ENCODE measurements around the gene SAMMSON. TPM values are rescaled to one million over a fixed set of nuclear protein-coding genes. Genes with fewer than 3 reads are reported as not detected.

The SAMMSON gene
- total RNA-seq, result under 1 TPM in 3 of 4 donors, not detected in 1; 0.34 to 0.94 (median 0.88) TPM

GRCh38 chr3:69999140-70000027 lies at the start of gene SAMMSON:
Gene SAMMSON, plus strand, starts transcription at chr3:69999733.
- TF ChIP-seq, protein P1, sequence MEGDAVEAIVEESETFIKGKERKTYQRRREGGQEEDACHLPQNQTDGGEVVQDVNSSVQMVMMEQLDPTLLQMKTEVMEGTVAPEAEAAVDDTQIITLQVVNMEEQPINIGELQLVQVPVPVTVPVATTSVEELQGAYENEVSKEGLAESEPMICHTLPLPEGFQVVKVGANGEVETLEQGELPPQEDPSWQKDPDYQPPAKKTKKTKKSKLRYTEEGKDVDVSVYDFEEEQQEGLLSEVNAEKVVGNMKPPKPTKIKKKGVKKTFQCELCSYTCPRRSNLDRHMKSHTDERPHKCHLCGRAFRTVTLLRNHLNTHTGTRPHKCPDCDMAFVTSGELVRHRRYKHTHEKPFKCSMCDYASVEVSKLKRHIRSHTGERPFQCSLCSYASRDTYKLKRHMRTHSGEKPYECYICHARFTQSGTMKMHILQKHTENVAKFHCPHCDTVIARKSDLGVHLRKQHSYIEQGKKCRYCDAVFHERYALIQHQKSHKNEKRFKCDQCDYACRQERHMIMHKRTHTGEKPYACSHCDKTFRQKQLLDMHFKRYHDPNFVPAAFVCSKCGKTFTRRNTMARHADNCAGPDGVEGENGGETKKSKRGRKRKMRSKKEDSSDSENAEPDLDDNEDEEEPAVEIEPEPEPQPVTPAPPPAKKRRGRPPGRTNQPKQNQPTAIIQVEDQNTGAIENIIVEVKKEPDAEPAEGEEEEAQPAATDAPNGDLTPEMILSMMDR (IDR thresholded peaks at IDR 0.05; ENCODE audit: low read depth), result no peak

DNA sequence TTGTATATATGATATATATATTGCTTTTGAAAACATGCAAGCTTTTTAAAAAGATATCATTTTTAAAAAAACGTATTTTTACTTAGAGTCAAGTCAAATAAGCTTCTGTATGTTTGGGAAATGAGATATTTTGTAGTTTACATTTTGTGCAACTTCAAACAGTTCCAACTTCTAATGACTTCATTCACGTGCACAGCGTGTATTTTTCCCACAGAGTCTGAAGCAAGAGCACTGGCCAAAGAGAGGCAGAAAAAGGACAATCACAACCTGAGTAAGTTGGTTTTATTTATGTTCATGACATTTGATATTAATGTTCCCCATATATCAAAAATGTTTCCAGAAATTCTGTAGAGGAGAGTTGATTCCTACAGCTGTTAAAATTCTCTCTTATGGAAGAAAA lies 47.9 kb upstream of the SAMMSON start:
- TF ChIP-seq, protein P1 (IDR thresholded peaks at IDR 0.05; ENCODE audit: low read depth), result no peak

DNA sequence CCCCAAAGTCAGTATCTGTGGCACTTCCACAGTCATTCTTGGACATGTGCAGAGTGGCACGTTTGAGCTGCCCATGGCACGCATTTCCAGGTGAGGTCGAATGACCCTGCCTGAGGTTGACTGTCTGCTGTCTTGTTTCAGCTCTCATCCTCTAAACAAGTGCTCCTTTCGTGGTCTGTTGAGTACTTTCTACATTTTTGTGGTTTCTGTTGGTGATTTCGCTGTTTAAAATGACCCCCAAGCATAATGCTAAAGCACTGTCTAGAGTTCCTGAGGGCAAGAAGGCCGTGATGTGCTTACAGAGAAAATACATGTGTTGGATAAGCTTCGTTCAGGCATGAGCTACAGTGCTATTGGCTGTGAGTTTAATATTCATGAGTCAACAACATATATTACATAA lies 40.0 kb upstream of the SAMMSON start:
- TF ChIP-seq, protein P1 (IDR thresholded peaks at IDR 0.05; ENCODE audit: low read depth), result no peak

- TF ChIP-seq, protein P1 (IDR thresholded peaks at IDR 0.05; ENCODE audit: low read depth), result no peak
These were observed 37.7 kb upstream of the SAMMSON start for GRCh38 chr3:69961706-69962439.

DNA sequence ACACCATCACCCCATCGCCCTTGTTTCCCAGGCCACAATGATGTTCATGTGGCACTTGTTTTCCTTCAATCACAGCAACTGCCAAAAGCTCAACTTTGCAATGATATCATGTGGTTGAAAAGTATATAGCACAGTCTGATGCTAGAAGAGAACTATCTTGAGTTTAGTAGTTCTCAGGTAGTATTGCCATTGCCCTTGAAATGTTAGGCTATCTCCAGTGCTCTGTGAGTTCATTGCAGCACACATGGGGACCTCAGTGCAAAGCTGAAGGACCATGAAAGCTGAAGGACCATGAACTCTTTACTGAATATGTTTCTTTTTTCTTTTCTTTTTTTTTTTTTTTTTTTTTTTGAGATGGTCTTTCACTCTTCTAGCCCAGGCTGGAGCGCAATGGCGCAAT lies 35.9 kb upstream of the SAMMSON start:
- TF ChIP-seq, protein P1 (IDR thresholded peaks at IDR 0.05; ENCODE audit: low read depth), result no peak

DNA sequence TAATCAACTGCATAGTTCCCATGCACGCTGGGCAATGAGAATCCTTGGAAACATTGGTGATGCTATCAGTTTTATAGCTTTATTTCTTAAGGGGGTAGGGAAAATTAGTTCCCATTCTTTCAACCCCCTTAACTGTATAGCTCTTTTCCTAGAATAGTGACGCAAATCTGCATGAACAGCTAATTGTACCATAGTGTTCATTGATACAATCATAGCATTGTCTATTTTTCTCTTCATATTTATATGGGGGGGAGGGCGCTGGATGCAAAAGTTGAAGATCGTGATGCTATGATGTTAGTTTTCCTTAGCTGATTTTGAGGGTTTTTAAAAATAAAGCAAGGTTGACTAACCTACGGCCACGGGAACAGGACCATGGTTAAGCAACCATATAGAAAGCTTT lies 32.4 kb upstream of the SAMMSON start:
- TF ChIP-seq, protein P1 (IDR thresholded peaks at IDR 0.05; ENCODE audit: low read depth), result no peak

- TF ChIP-seq, protein P1 (IDR thresholded peaks at IDR 0.05; ENCODE audit: low read depth), result no peak
These were observed 28.7 kb upstream of the SAMMSON start for GRCh38 chr3:69970827-69971226.

All from subcutaneous adipose tissue (tissue), 4 donors.